ENCODE measurements around the gene POLN. TPM values are rescaled to one million over a fixed set of nuclear protein-coding genes. Genes with fewer than 3 reads are reported as not detected.

POLN gene
- total RNA-seq, 2 experiments from 2014 or later, result 4.0 to 4.4 TPM

- Histone ChIP-seq H3K79me2 (ENCODE audit: insufficient read depth, low read depth, low read length) (no peaks in the 10 kb centered on the region), H4K20me1 (ENCODE audit: insufficient read depth, low read length) (no peaks in the 10 kb centered on the region), H3K4me3 (ENCODE audit: low read depth, low read length, poor library complexity, severe bottlenecking) (no peak overlapping the region), H3K9me2 (ENCODE audit: insufficient read depth, low read length) (no peaks in the 10 kb centered on the region), H3K9me3 (ENCODE audit: low read length) (no peaks in the 10 kb centered on the region), H3K36me3 (ENCODE audit: insufficient read depth, low read length) (no peaks in the 10 kb centered on the region), H3K4me2 (ENCODE audit: low read length) (no peak overlapping the region), H3K4me1 (ENCODE audit: insufficient read depth, low read length, poor library complexity, severe bottlenecking) (no peaks in the 10 kb centered on the region), H3K27ac (ENCODE audit: low read depth, low read length, poor library complexity, severe bottlenecking) (no peak overlapping the region), H2AFZ (ENCODE audit: low read length) (no peak overlapping the region)
- BruUV-seq (replicated peaks), result no TSS peak
- DNase-seq (ENCODE audit: low spot score), result no peak
- intact Hi-C loops (cut with micrococcal nuclease; ENCODE audit: unreplicated experiment), result no loop called here
- ChIA-PET POLR2A (no interaction called here), CTCF (ENCODE audit: unreplicated experiment) (no interaction called here)
- TF ChIP-seq EZH2phosphoT487 (IDR thresholded peaks at IDR 0.05; ENCODE audit: borderline replicate concordance, low read depth, low read length) (no peak), CTCF (conservative IDR thresholded peaks at IDR 0.05; ENCODE audit: low read length) (no peak)
Observed at GRCh38 chr4:2070421-2071251, 171.3 kb downstream of the POLN start.

GRCh38 chr4:2069986-2070385 lies 171.9 kb downstream of the POLN start:
- Histone ChIP-seq H3K36me3 (ENCODE audit: insufficient read depth, low read length) (no peaks in the 10 kb centered on the region), H3K9me3 (ENCODE audit: low read length) (no peaks in the 10 kb centered on the region), H4K20me1 (ENCODE audit: insufficient read depth, low read length) (no peaks in the 10 kb centered on the region), H3K9me2 (ENCODE audit: insufficient read depth, low read length) (no peaks in the 10 kb centered on the region), H3K4me3 (ENCODE audit: low read depth, low read length, poor library complexity, severe bottlenecking) (no peak overlapping the region), H3K27ac (ENCODE audit: low read depth, low read length, poor library complexity, severe bottlenecking) (no peak overlapping the region), H3K4me1 (ENCODE audit: insufficient read depth, low read length, poor library complexity, severe bottlenecking) (no peaks in the 10 kb centered on the region), H3K79me2 (ENCODE audit: insufficient read depth, low read depth, low read length) (no peaks in the 10 kb centered on the region), H2AFZ (ENCODE audit: low read length) (no peak overlapping the region), H3K4me2 (ENCODE audit: low read length) (no peak overlapping the region)
- CTCF ChIA-PET (ENCODE audit: unreplicated experiment), result no interaction called here
- intact Hi-C loops (cut with micrococcal nuclease; ENCODE audit: unreplicated experiment), result no loop called here
- DNase-seq (ENCODE audit: low spot score), result no peak
- TF ChIP-seq CTCF (conservative IDR thresholded peaks at IDR 0.05; ENCODE audit: low read length) (no peak), EZH2phosphoT487 (IDR thresholded peaks at IDR 0.05; ENCODE audit: borderline replicate concordance, low read depth, low read length) (no peak)
- POLR2A ChIA-PET, result no interaction called here
- no TSS peak for BruUV-seq (replicated peaks)

All from OCI-LY7 (cell line).